Neural progenitor cell (in vitro differentiated cells): ENCODE measurements around the gene FGFRL1.
"Not testable (repeated sequence)": the region's sequence is repeated elsewhere in the genome, so short reads cannot be mapped to it uniquely, and the experiment has no call there.

Experiments
- CTCF ChIP-seq: fragments of 200-600 bp; sonication (generic); IDR thresholded peaks from 2 replicates; pipeline ENCODE4 v1.5.1; 2017; ENCODE audit warnings: antibody characterized with exemption, mild to moderate bottlenecking
- EZH2 ChIP-seq: fragments of 200-600 bp; sonication (generic); IDR thresholded peaks from 2 replicates; pipeline ENCODE4 v1.6.1; 2017; ENCODE audit warnings: antibody characterized with exemption, mild to moderate bottlenecking, moderate library complexity
- EZH2phosphoT487 ChIP-seq: fragments of 200-600 bp; sonication (generic); IDR thresholded peaks from 2 replicates; pipeline ENCODE4 v1.6.1; 2017; ENCODE audit warnings: antibody characterized with exemption

DNA sequence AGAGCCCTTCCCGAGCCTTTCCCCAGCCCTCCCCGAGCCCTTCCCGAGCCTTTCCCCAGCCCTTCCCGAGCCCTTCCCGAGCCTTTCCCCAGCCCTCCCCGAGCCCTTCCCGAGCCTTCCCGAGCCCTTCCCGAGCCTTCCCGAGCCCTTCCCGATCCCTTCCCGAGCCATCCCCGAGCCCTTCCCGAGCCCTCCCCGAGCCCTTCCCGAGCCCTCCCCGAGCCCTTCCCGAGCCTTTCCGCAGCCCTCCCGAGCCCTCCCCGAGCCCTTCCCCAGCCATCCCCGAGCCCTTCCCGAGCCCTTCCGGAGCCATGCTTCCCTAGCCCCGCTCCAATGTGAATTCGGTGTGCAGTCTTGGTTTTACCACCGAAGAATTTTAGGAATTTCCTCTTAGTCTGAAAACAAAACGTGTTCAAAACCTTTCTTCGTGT, 35.2 kb downstream of the FGFRL1 start:
- not testable (repeated sequence) for TF ChIP-seq CTCF, EZH2phosphoT487
- peak; percentile 6 for TF ChIP-seq EZH2
